ENCODE data around the gene U2SURP.

Gene U2SURP

DNA sequence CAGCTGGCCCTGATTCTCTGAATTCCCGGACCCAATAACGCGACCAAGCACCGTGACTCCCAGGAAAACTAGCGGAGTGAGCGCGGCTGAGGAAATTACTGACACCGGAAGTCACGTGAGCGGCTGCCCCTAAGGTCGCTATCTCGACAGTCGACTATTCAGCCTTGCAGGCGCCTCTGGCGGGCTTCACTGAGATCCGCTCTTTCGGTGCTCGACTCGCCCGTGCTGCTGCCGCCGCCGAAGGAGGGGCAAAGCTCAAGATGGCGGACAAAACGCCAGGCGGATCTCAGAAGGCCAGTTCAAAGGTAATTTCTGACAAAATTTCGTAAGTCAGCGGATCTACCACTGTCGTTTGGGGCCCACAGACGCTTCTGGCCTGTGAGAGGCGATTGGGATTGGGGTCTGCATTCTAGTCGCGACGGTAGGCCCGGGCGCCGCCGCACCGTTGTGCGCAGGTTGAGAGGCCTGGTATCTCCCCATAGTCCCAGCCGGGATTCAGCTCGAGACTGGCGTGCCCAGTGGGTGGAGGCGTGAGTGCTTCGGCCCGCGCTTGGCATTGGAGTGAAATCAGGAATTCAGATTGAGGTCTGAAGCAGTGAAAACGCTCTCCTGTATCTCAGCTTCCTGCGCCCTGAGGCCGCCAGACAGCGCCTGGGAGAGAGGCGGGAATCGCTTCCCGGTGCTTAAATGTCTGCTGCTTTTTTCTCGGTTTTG is at the start of gene U2SURP:
Gene U2SURP, plus strand, starts transcription at position 202 of the 714 bp plus-strand sequence. Its CDS starts 59 bp downstream, at position 261.
- DNase-seq (ENCODE audit: low spot score), result peak; percentile 93

DNA sequence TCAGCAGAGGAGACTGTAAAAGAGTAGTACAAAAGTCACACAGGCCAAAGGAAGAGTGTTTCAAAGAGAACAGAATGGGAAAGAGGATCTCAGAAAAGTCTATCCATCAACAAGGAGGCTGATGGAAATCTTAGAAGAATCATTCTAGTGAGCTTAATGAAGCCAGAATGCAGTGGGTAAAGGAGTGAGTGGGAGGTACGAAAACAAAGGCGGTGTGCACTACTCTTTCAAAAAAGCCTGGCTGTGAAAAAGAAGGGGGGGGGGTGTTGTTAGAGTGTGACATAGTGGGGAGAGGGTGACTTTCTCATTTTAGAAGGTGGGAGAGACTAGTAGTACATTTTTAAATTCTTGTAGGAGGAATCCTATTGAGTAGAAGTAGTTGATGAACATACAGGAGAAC is 49.6 kb upstream of the U2SURP start:
- no peak for DNase-seq (ENCODE audit: low spot score)

DNA sequence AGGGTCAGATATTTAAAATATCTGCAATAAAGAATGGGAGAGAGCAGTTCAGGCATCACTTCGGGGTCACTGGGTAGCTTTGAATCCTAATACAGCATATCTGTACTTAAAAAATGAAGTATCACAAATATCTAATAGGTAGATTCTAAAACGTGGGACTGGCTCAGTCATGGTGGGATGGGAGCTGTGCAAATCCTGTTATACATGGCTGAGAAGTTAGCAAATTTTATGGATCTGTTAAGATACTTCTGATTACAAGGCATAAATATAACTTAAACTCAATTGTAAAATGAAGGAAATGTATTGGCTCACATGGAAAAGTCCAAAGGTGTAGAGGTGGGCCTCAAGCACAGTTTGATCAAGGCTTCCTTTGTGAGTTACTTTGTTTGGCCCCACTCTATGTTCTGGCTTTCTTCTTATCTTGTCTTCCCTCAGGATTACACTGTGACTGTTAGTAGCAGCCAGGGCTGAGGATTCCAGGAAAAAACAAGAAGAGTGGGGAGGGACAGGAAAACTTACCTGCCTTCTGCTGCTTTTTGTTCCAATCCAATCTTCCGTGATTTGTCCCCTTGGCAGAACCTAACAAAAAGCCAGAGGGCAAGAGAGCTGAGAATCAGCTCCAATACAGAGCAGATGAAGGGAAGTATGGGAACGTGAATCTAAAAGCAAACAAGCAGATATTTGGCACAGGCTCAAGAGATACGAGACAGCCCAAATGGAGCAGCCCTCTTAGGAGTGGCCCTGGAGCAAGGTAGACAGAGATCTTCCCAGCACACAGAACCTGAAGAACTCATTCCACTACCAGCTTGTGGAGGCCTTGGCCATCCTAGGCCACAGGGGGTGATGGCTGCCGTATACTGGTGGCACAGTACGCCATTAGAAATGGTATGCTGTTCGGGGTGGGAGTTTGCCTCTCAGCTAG is 48.8 kb upstream of the U2SURP start:
- no peak for DNase-seq (ENCODE audit: low spot score)

GRCh38 chr3:142953443-142953842 is 47.9 kb upstream of the U2SURP start:
- DNase-seq (ENCODE audit: low spot score), result no peak

- DNase-seq (ENCODE audit: low spot score), result no peak
Observed at GRCh38 chr3:142958707-142959106, 42.7 kb upstream of the U2SURP start.

- no peak for DNase-seq (ENCODE audit: low spot score)
Observed at GRCh38 chr3:142960322-142960850, 41.0 kb upstream of the U2SURP start.

GRCh38 chr3:142961539-142961938 is 39.8 kb upstream of the U2SURP start:
- DNase-seq (ENCODE audit: low spot score), result no peak

DNA sequence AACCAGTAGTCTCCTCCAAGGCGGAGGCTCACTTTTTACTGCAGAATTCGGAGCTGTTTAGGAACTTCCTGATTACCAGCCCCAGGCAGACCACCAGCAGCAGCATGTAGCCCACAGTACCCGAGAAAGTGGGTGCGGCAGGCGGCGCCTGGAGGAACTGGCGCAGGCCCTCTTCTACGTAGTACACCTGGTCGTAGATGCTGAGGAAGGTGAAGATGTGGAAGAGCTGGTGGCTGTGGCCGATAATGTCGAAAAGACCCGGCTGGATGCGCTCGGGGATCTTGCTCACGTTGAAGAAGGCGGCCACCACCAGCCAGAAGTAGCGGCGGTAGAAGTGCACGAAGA is 39.2 kb upstream of the U2SURP start:
- DNase-seq (ENCODE audit: low spot score), result no peak

DNA sequence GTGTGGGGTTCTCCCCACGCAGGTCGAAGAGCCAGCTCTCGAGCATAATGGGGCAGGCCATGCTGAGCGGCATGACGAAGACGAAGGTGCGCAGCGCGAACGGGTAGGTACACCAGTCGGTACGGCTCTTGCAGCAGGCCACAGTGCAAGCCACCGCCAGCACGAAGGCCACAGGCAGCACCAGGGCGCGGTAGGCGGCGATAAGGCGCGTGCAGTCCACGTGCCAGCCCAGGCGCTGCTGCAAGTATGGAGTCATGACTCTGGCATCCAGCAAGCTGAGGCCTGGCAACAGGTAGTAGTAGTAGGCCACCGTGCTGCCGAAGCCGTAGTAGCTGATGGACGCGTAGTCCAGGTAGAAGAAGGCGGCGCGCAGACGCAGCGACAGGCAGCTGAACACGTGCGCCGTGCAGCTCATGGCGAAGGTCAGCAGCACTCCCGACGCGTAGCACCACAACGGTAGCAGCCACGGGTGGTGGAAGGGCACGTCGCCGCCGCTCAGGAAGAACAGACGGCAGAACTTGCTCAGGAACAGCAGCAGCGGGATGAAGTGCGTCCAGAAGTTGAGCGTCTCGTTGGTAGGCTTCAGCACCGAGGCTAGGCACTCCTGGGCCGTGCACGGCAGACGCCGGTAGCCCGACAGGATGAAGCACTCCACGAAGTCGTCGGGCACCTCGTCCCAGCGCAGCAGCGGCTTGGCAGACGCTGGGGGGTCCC is 38.7 kb upstream of the U2SURP start:
- no peak for DNase-seq (ENCODE audit: low spot score)

GRCh38 chr3:142963234-142963515 is 38.2 kb upstream of the U2SURP start:
- DNase-seq (ENCODE audit: low spot score), result no peak

DNA sequence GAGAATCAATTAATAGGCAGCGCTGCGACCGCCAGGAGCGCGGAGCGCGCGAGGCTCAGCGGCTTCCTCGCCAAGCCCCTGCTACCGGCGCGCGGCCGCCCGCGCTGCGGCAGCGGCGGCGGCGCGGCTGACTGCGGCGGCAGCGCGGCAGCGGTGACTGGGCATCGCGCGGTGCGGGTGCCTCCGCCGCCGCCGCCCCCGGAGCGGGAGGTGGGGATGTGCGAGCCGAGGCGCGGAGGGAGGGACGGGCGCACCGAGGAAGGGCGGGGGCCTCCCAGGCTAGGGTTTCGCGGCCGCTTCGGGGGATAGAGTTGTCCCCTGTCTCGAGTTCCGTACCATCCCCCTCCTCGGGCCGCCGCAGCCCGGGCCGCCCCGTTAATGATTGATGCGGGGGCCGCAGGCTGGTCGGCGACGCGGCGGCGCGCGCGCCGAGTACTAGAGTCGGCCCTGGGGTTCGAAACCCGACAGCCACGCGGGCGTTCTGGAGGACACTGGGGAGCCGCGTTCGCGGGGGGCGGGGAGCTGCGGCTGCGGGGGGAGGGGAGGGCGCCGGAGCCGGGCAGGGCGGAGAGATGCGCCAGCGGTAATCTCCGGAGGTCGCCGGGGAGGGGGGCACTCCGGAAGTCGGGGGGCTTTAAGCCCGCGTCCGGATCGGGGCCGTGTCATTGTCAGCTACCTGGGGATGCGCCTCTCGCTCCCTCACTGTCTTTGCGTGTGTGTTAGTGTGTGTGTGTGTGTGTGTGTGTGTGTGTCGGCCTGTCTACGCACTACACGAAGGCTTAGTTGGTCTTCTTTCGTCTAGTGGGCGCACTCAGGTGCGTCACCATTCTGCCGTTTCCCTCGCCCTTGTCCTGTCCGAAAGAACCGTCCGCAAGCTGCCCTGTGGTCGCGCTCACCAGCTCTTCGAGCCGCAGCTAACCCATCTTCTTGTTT is 37.6 kb upstream of the U2SURP start, which contains the start of gene PAQR9:
Gene PAQR9, minus strand, starts transcription at position 159 of the 933 bp plus-strand sequence. CDS start 338 bp downstream, outside the sequence.
- no peak for DNase-seq (ENCODE audit: low spot score)

DNA sequence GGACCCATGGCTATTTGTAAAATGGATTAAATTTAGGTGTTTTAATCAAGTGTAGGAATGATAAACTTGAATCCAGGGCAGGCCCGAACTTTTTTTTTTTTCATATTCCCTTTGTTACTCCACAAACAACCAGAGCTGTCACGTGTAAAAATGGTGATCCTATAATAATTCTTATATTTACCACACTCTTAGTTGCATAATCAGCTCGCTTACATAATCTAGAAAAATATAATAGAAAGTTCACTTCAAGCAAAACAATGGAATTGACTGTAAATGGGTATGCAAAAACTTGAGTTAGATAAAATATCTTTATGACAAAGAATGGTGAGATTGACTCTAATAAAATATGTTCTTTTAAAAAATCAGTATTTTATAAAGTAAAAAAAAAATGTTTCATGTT is 35.8 kb upstream of the U2SURP start:
- no peak for DNase-seq (ENCODE audit: low spot score)

GRCh38 chr3:142966808-142967207 is 34.6 kb upstream of the U2SURP start:
- DNase-seq (ENCODE audit: low spot score), result no peak

DNA sequence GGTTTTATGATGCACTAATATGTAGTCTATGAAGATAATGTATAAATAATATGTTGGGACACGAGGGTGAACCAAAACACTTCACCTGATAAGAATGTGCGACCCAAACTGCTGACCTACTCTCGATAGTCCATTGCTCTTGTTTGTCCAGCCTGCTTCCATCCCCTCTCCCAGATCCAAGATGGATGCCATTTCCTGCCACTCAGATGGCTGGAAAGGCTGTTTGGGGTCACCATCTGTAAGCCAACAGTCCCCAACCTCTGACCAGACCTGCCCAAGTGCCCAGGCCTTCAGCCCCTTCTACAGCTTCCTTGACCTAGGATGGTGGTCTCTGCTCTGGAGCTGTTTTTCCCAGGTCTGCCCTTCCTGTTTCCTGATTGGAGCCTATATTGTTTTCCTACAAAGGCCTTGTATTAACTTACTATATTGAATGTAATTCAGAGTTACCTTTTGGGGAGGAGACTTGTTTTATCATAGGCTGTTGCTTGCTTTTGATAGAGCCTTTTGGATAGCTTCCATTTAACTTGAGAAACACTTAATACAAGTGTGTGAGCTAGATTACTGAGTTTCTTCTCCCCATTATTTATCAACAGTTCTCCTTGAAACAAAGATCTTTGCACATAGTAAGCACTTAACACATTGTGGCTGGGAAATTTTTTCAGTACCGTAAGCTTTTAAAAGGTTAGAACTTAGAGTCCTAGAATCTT is 32.9 kb upstream of the U2SURP start:
- no peak for DNase-seq (ENCODE audit: low spot score)

DNA sequence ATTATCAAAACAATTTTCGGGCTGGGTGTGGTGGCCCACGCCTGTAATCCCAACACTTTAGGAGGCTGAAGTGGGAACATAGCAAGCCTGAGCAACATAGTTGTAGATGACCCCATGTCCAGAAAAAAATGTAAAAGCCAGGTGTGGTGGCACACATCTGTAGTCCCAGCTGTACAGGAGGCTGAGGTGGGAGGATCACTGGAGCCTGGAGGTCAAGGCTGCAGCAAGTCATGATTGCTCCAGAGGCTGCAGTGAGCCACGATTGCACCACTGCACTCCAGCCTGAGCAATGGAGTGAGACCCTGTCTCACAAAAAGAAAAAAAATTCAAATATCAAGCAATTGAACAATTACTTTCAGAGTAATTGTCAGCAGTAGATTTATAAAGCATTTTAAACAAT is 29.9 kb upstream of the U2SURP start:
- no peak for DNase-seq (ENCODE audit: low spot score)

DNA sequence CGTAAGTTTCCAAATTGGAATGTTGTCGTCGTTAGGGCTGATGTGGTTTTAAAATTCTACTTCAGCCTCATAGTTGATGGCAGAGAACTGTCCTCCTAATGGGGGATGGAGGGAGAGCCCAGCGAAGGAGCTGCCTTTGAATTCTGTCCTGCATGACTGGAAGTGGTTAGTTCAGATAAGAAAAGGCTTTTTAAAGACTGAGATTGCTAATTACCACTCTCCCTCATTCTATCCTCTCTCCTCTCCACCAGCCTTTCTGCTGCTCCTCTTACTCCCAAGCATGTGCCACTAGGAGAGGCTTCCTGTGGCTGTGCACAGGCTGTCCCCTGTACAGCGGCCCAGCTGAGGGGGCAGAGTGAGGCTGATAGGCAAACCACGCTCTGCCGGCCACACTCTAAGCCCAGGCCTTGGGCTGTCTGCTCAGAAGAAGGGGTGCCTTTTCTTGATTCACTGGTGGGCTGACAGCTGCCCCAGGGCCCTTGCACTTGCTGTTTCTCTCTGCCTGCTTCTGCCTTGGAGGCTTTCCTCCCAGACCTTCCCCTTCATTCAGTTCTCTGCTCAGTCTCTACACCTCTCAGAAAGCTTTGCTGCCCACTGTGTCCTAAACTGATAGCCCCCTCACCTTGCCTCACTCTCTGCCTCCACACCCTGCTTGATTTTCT is 29.1 kb upstream of the U2SURP start:
- no peak for DNase-seq (ENCODE audit: low spot score)

DNA sequence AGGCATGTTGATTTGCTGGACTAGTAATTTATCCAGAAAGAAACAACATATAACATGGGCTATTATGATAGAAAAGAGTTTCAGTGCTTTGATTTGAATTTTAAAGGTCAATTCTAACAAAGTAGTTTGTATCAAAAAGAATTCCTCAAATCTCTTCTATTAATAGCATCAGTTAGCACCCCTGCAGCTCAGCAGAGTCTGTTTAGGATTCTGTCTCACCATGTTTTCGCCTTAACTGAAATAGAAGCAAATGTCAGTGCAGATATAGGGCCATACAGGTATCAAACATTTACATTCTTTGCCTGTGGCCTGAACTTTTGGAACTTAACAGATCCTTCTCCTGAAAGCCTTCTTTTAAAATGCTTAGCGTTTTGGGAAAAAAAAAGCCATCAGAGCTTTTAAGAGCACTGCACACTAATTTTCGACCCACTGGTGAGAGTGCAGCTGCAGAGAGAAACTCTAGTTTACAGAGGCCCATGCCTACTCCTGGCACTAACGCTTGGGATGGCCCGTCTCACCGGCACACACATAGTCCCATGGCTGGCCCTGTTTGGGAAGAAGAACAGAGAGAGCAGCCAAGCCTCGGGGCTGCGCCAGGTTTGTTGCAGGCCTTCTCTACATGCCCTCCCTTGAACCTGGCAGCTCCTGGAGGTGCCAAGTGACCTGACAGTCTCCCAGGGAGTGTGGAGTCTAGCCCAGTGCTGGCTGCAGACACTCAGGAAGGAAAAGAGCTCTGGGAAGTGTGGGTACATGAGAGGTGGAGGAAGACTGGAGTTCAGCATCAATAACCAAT is 28.0 kb upstream of the U2SURP start:
- no peak for DNase-seq (ENCODE audit: low spot score)

DNA sequence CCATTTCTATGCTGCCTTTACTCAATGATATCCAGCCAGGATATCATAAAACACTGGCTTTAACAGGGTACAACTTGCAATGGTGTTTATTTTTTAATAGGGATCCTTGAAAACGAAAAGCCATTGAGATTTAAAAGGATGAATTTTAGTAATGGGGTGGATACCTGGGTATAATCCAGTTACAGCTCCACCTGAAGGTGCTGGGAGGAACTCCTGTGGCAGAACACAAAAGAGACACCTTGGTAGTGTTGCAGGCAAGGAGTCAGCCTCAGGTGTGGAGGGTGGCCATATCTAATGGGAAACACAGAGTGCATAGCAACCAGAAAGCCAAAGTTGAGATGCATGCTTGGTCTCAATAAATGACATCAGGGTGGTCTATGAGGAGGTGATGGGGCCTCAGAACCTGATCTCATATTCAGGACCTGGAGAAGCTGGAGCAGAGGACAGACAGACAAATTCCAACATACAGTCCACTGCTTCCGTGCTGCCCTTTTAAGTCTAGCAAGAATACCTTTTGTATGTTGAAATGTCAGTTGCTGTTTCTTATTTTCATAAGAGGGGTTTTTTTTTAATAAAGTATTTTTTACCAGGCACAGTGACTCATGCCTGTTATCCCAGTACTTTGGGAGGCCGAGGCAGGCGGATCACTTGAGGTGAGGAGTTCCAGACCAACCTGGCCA is 25.9 kb upstream of the U2SURP start:
- DNase-seq (ENCODE audit: low spot score), result no peak
